ENCODE results near the gene NRCAM. TPM values are rescaled to one million over a fixed set of nuclear protein-coding genes. Genes with fewer than 3 reads are reported as not detected.

Gene NRCAM
- total and polyA plus RNA-seq, 2 of the 8 experiments (the other 6 are each of a cell fraction or from before 2014, with no cell fraction given), result 2.7 to 3.8 TPM

DNA sequence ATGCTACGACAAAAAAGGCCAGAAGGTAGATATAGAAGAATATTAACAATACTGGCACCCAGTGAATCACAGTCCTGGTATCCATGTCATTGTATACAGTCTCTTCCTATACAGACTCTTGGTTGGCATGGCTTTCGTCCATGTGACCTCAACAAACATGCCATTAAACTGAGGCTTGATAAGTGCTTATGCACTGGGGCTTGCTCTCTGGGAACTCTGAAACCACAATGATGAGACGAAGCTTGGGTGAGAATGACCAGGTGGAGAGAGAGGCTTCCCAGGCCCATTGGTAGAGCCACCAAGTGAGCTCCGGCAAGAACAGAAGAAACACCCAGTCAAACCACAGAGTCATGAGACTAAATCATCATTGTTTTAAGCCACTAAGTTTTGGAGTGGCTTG lies 36.5 kb upstream of the NRCAM start:
- Histone ChIP-seq H3K79me2 (ENCODE audit: control insufficient read depth in 1 of 2, insufficient read depth in 2 of 2, low read length in 2 of 2) (no peaks in the 10 kb centered on the region), H3K56ac (replicated peaks; ENCODE audit: insufficient read length, low read depth, low read length) (no peak overlapping the region), H2AK5ac (ENCODE audit: low read depth, low read length) (no peak overlapping the region), H2BK20ac (ENCODE audit: low read length) (no peak overlapping the region), H4K20me1 (replicated peaks in 1 of 2; ENCODE audit: control insufficient read depth in 1 of 2, insufficient read depth in 2 of 2, low read length in 2 of 2) (no peaks in the 10 kb centered on the region), H2BK15ac (ENCODE audit: low read length) (no peak overlapping the region), H3K4me1 (replicated peaks in 1 of 4; ENCODE audit: control insufficient read depth in 3 of 4, insufficient read depth in 4 of 4, low read length in 3 of 4) (no peaks in the 10 kb centered on the region), H3K23ac (ENCODE audit: insufficient read length) (no peak overlapping the region), H2BK12ac (ENCODE audit: low read depth, low read length) (no peak overlapping the region), H4K91ac (replicated peaks; ENCODE audit: insufficient read length, low read length) (no peak overlapping the region), H3K9me3 (ENCODE audit: insufficient read depth in 2 of 2, low read depth in 1 of 2, low read length in 1 of 2) (no peaks in the 10 kb centered on the region), H3K9ac (replicated peaks in 1 of 4; ENCODE audit: extremely low read depth in 1 of 4, low read depth in 3 of 4, low read length in 3 of 4) (no peak overlapping the region), H3K4me3 (ENCODE audit: extremely low read depth in 1 of 4, insufficient read depth in 2 of 4, low read depth in 3 of 4, low read length in 4 of 4) (no peak overlapping the region), H2AFZ (ENCODE audit: low read length) (no peak overlapping the region), H3K4me2 (ENCODE audit: insufficient read depth in 1 of 2, low read depth in 2 of 2, low read length in 2 of 2) (no peak overlapping the region), H3K14ac (ENCODE audit: insufficient read length) (no peak overlapping the region), H4K5ac (ENCODE audit: insufficient read length, low read depth, low read length) (no peak overlapping the region), H2BK120ac (replicated peaks; ENCODE audit: low read depth, low read length) (no peak overlapping the region), H3K23me2 (ENCODE audit: low read depth, low read length) (no peaks in the 10 kb centered on the region), H3K27ac (ENCODE audit: low read depth, low read length) (no peak overlapping the region), H2BK5ac (ENCODE audit: low read depth, low read length) (no peak overlapping the region), H3K79me1 (ENCODE audit: low read depth, low read length) (no peaks in the 10 kb centered on the region), H3K4ac (replicated peaks; ENCODE audit: insufficient read length, low read depth, low read length) (no peak overlapping the region), H3K36me3 (ENCODE audit: control insufficient read depth in 2 of 4, insufficient read depth in 4 of 4, low read length in 3 of 4) (peaks cover 0 to 5% (median 0%) of the 10 kb centered on the region in 4 experiments; a peak in 1 of 8 replicates), H3K18ac (ENCODE audit: extremely low read depth, low read length) (no peak overlapping the region), H4K8ac (ENCODE audit: extremely low read depth, insufficient read depth, low read length) (no peak overlapping the region), H3K27me3 (replicated peaks in 1 of 4; ENCODE audit: control insufficient read depth in 3 of 4, extremely low read depth in 1 of 4, insufficient read depth in 3 of 4, low read length in 3 of 4) (no peaks in the 10 kb centered on the region)
- POLR2A ChIA-PET (ENCODE audit: partially characterized antibody), result no interaction called here
- FAIRE-seq (no peak), DNase-seq (ENCODE audit: low read depth in 1 of 2, low spot score in 2 of 2) (no peak)
- TF ChIP-seq, protein P1, sequence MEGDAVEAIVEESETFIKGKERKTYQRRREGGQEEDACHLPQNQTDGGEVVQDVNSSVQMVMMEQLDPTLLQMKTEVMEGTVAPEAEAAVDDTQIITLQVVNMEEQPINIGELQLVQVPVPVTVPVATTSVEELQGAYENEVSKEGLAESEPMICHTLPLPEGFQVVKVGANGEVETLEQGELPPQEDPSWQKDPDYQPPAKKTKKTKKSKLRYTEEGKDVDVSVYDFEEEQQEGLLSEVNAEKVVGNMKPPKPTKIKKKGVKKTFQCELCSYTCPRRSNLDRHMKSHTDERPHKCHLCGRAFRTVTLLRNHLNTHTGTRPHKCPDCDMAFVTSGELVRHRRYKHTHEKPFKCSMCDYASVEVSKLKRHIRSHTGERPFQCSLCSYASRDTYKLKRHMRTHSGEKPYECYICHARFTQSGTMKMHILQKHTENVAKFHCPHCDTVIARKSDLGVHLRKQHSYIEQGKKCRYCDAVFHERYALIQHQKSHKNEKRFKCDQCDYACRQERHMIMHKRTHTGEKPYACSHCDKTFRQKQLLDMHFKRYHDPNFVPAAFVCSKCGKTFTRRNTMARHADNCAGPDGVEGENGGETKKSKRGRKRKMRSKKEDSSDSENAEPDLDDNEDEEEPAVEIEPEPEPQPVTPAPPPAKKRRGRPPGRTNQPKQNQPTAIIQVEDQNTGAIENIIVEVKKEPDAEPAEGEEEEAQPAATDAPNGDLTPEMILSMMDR (IDR thresholded peaks at IDR 0.05; ENCODE audit: control extremely low read depth in 1 of 3, insufficient read depth in 1 of 3, low read depth in 1 of 3, low read length in 3 of 3), result no peak
- TF ChIP-seq RNF2 (IDR thresholded peaks at IDR 0.05; ENCODE audit: borderline replicate concordance, low read depth, low read length, missing control alignments, poor library complexity, severe bottlenecking) (no peak), KDM5A (IDR thresholded peaks at IDR 0.05; ENCODE audit: low read length) (no peak)
- WGBS, 2 experiments (ENCODE audit: extremely low coverage in 1 of 2, insufficient coverage in 1 of 2, insufficient read length in 1 of 2, insufficient replicate concordance in 2 of 2, low coverage in 1 of 2, low lambda C conversion rate in 2 of 2, missing lambda C conversion rate in 1 of 2), result 87% methylated on average over 4 of the region's 4 CpGs; no CpG with 5 or more reads in 1 of the 2 experiments
- CTCF ChIA-PET (ENCODE audit: partially characterized antibody), result interaction anchor here (1.0 to 1.3 kb wide), 3 partner anchors 9 to 40 kb away, joined by 3 read pairs; no protein-coding TSS in a partner anchor

All from H1 (cell line).